Left lung (tissue), 10 donors: ENCODE data around the gene GNLY. TPM values are rescaled to one million over a fixed set of nuclear protein-coding genes. Genes with fewer than 3 reads are reported as not detected.

Source experiments
- ATAC-seq: fragments of 200-7000 bp; cut with Tn5 transposase; one replicate; pipeline ENCODE4 v1.9.1; 2020; ENCODE audit warnings: moderate library complexity
- DNase-seq, 4 donors: peaks; one replicate each; pipeline ENCODE4 v3.0.0-alpha.2; 2013 to 2020
- H3K27ac ChIP-seq, 2 donors: fragments of 200-600 bp; sonication (generic) in 1 of 2; one replicate each; pipeline versions ENCODE4 v1.5.0 to v1.8.0; 2020 to 2021
- H3K27me3 ChIP-seq, 2 donors: fragments of 200-600 bp; sonication (generic) in 1 of 2; one replicate each; pipeline versions ENCODE4 v1.5.0 to v1.8.0; 2020 to 2021
- H3K36me3 ChIP-seq, 2 donors: fragments of 200-600 bp; sonication (generic) in 1 of 2; one replicate each; pipeline versions ENCODE4 v1.5.0 to v1.8.0; 2020 to 2021
- H3K4me1 ChIP-seq, 2 donors: fragments of 200-600 bp; one replicate each; pipeline ENCODE4 v1.8.0; 2021
- H3K4me3 ChIP-seq, 2 donors: fragments of 200-600 bp; sonication (generic) in 1 of 2; one replicate each; pipeline versions ENCODE4 v1.5.0 to v1.8.0; 2020 to 2021; ENCODE audit warnings: mild to moderate bottlenecking in 1 of 2
- H3K9me3 ChIP-seq, 2 donors: fragments of 200-600 bp; sonication (generic) in 1 of 2; one replicate each; pipeline versions ENCODE4 v1.5.0 to v1.8.0; 2020 to 2021
- CTCF ChIP-seq, 2 donors: fragments of 200-600 bp; sonication (generic) in 1 of 2; IDR thresholded peaks; one replicate each; pipeline versions ENCODE4 v1.5.0 to v1.8.0; 2021; ENCODE audit warnings: antibody characterized with exemption in 2 of 2
- intact Hi-C, 2 donors: fragments of 100-400 bp; cut with DNase I; formaldehyde crosslinking; loops; one replicate each; pipeline versions ENCODE4 v1.11.2 to v1.14.2; 2022
- polyA plus RNA-seq, 6 donors: library from polyadenylated mRNA; unstranded; fragments of 120-200 nt; gene quantifications; one replicate each; pipeline ENCODE4 v1.2.1, GENCODE V29; 2013; ENCODE audit not compliant: insufficient read length in 6 of 6
- total RNA-seq, 2 donors: library from RNA; stranded (reverse); fragmentation: NEBNext Ultra II Directional; extraction: Animal tissue kit (Norgen Biotek cat#: 25700); gene quantifications; one replicate each; pipeline ENCODE4 v1.2.1, GENCODE V29; 2021
- donor health status: DM: no; HTN: yes; CAD: no.
- donor health status: DM: no; HTN: no; CAD: no.

GNLY gene
- total and polyA plus RNA-seq, 8 donors = 0.90 to 10.5 (median 2.2) TPM

GRCh38 chr2:85684380-85684779 lies 9.8 kb upstream of the GNLY start:
- TF ChIP-seq CTCF (IDR thresholded peaks at IDR 0.05) = no peak

GRCh38 chr2:85684806-85685205 lies 9.4 kb upstream of the GNLY start:
- no peaks in the 10 kb centered on the region for H3K36me3 ChIP-seq
- H3K27me3 ChIP-seq = no peaks in the 10 kb centered on the region
- H3K27ac ChIP-seq = no peak overlapping the region
- no peaks in the 10 kb centered on the region for H3K9me3 ChIP-seq
- H3K4me1 ChIP-seq = peaks cover 0 to 23% of the 10 kb centered on the region in 2 donors
- no peak overlapping the region for H3K4me3 ChIP-seq
- DNase-seq = no peak
- ATAC-seq = no peak
- no peak for TF ChIP-seq CTCF (IDR thresholded peaks at IDR 0.05)
- intact Hi-C loops = no loop called here

More at GRCh38 chr2:85684380-85684779, 9.8 kb upstream of the GNLY start:
- DNase-seq (no peak), ATAC-seq (no peak)
- Histone ChIP-seq H3K4me1 (peaks cover under 1 to 27% of the 10 kb centered on the region in 2 donors), H3K9me3 (no peaks in the 10 kb centered on the region), H3K36me3 (no peaks in the 10 kb centered on the region), H3K4me3 (no peak overlapping the region), H3K27ac (no peak overlapping the region), H3K27me3 (no peaks in the 10 kb centered on the region)
- intact Hi-C loops = no loop called here

GRCh38 chr2:85690932-85691331 lies 3.2 kb upstream of the GNLY start:
- H3K27ac ChIP-seq = no peak overlapping the region
- H3K4me3 ChIP-seq = no peak overlapping the region
- no peaks in the 10 kb centered on the region for H3K9me3 ChIP-seq
- peaks cover 0 to 12% of the 10 kb centered on the region in 2 donors for H3K4me1 ChIP-seq
- TF ChIP-seq CTCF (IDR thresholded peaks at IDR 0.05) = no peak
- H3K36me3 ChIP-seq = no peaks in the 10 kb centered on the region
- intact Hi-C loops = no loop called here
- DNase-seq (no peak), ATAC-seq (no peak)
- no peaks in the 10 kb centered on the region for H3K27me3 ChIP-seq

GRCh38 chr2:85692039-85692645 lies 2.0 kb upstream of the GNLY start:
- ATAC-seq (no peak), DNase-seq (no peak)
- Histone ChIP-seq H3K27me3 (no peaks in the 10 kb centered on the region), H3K4me1 (peaks cover 0 to 12% of the 10 kb centered on the region in 2 donors), H3K9me3 (no peaks in the 10 kb centered on the region), H3K27ac (no peak overlapping the region), H3K36me3 (no peaks in the 10 kb centered on the region), H3K4me3 (no peak overlapping the region)
- no peak for TF ChIP-seq CTCF (IDR thresholded peaks at IDR 0.05)
- intact Hi-C loops = no loop called here

- H3K27ac ChIP-seq = no peak overlapping the region
- H3K27me3 ChIP-seq = no peaks in the 10 kb centered on the region
- ATAC-seq = no peak
- peaks cover 0 to 19% of the 10 kb centered on the region in 2 donors for H3K4me1 ChIP-seq
- DNase-seq = no peak
- H3K4me3 ChIP-seq = no peak overlapping the region
- intact Hi-C loops = no loop called here
- H3K9me3 ChIP-seq = no peaks in the 10 kb centered on the region
- TF ChIP-seq CTCF (IDR thresholded peaks at IDR 0.05) = no peak
- H3K36me3 ChIP-seq = no peaks in the 10 kb centered on the region
Measured at GRCh38 chr2:85695121-85695520, 963 bp downstream of the GNLY start.
